K562 (cell line): ENCODE data around the gene LEO1. TPM values are rescaled to one million over a fixed set of nuclear protein-coding genes. Genes with fewer than 3 reads are reported as not detected.

Experiments
- ATAC-seq: fragments of 200-7000 bp; cut with Tn5 transposase; 3 replicates; pipeline ENCODE4 v1.9.1; 2020; ENCODE audit warnings: moderate library complexity
- BruUV-seq: library from RNA; stranded (reverse); fragments of 400-500 nt; replicated peaks from 2 replicates; lab custom pipeline; 2021; lab: Mats Ljungman, UMichigan
- CTCF ChIA-PET: fragments of 300-600 bp; formaldehyde crosslinking; extraction: SDS; loops from one replicate; lab custom pipeline; 2021; ENCODE audit warnings: low intra/inter-chr PET ratio; lab: Yijun Ruan, JAX
- POLR2A ChIA-PET: fragments of 300-600, 350-650 bp; sonication (Branson Sonifier 250); formaldehyde crosslinking; extraction: SDS; loops from one replicate; lab custom pipeline; 2021; ENCODE audit warnings: antibody characterized with exemption, inconsistent platforms; lab: Yijun Ruan, JAX
- DNase-seq, 4 experiments: peaks; one replicate each; pipeline versions ENCODE4 v3.0.0 to v3.0.0-alpha.2; 2011 to 2018; ENCODE audit warnings: low spot score in 3 of 4, mixed read lengths in 3 of 4; ENCODE audit errors: extremely low read depth in 1 of 4
- FAIRE-seq: peaks from 2 replicates; lab custom pipeline; 2011; peaks lifted over from hg19 to GRCh38; lab: Jason Lieb, UNC
- H2AFZ ChIP-seq: 2 replicates; pipeline ENCODE4 v1.6.0; 2011; ENCODE audit warnings: low read depth, low read length, control low read depth, inconsistent platforms
- H3K27ac ChIP-seq: fragments of 200-600 bp; 3 replicates; pipeline ENCODE4 v1.8.0; 2011; ENCODE audit warnings: low read depth, mild to moderate bottlenecking, control low read depth, inconsistent platforms, low read length, moderate library complexity, mixed read lengths; ENCODE audit errors: extremely low read depth
- H3K27me3 ChIP-seq, 2 experiments: fragments of 300-600 bp in 1 of 2; 2 replicates in 1 of 2; 3 replicates in 1 of 2; pipeline versions ENCODE4 v1.6.0 to v1.8.0; 2011; ENCODE audit warnings: inconsistent platforms in 2 of 2, low read length in 2 of 2, mild to moderate bottlenecking in 1 of 2, mixed read lengths in 1 of 2, moderate library complexity in 1 of 2; ENCODE audit not compliant: control insufficient read depth in 2 of 2, insufficient read depth in 2 of 2
- H3K36me3 ChIP-seq: fragments of 300-600 bp; 3 replicates; pipeline ENCODE4 v1.8.0; 2011; ENCODE audit warnings: mild to moderate bottlenecking, low read length, inconsistent platforms; ENCODE audit not compliant: control insufficient read depth, insufficient read depth
- H3K4me1 ChIP-seq, 2 experiments: fragments of 200-600 bp in 1 of 2; replicated peaks in 1 of 2; 2 replicates in 1 of 2; 3 replicates in 1 of 2; pipeline versions ENCODE4 v1.5.1 to v1.8.0; 2011; ENCODE audit warnings: inconsistent platforms in 2 of 2, low read length in 2 of 2, mild to moderate bottlenecking in 1 of 2, mixed read lengths in 1 of 2, moderate library complexity in 1 of 2; ENCODE audit not compliant: control insufficient read depth in 2 of 2, insufficient read depth in 2 of 2
- H3K4me2 ChIP-seq: 2 replicates; pipeline ENCODE4 v1.6.1; 2011; ENCODE audit warnings: low read length, control low read depth, inconsistent platforms, mixed read lengths; ENCODE audit not compliant: insufficient read depth
- H3K4me3 ChIP-seq: fragments of 200-600 bp; sonication (generic), shearing (Covaris generic); 2 replicates; pipeline ENCODE4 v1.5.1; 2016; ENCODE audit warnings: control low read depth, inconsistent platforms
- H3K79me2 ChIP-seq: fragments of 200-600 bp; 3 replicates; pipeline ENCODE4 v1.8.0; 2011; ENCODE audit warnings: low read length, inconsistent platforms; ENCODE audit not compliant: control insufficient read depth, insufficient read depth
- H3K9ac ChIP-seq, 2 experiments: 2 replicates each; pipeline versions ENCODE4 v1.6.0 to v1.6.1; 2011; ENCODE audit warnings: low read depth in 2 of 2, low read length in 2 of 2, control low read depth in 1 of 2, inconsistent platforms in 1 of 2, mild to moderate bottlenecking in 1 of 2, mixed read lengths in 1 of 2; ENCODE audit not compliant: insufficient read depth in 1 of 2
- H3K9me1 ChIP-seq: one replicate; pipeline ENCODE4 v1.6.0; 2011; ENCODE audit warnings: inconsistent platforms, mild to moderate bottlenecking, low read length, moderate library complexity; ENCODE audit not compliant: control insufficient read depth, insufficient read depth
- H3K9me3 ChIP-seq: replicated peaks from 2 replicates; pipeline ENCODE4 v1.5.1; 2011; ENCODE audit warnings: low read depth, low read length, inconsistent platforms; ENCODE audit not compliant: control insufficient read depth, insufficient read depth
- H4K20me1 ChIP-seq: replicated peaks from 2 replicates; pipeline ENCODE4 v1.6.1; 2011; ENCODE audit warnings: low read length, inconsistent platforms, mixed read lengths; ENCODE audit not compliant: control insufficient read depth, insufficient read depth
- ASH1L ChIP-seq: fragments of 450-650 bp; IDR thresholded peaks from 2 replicates; pipeline ENCODE4 v1.6.1; 2018; ENCODE audit warnings: borderline replicate concordance, mild to moderate bottlenecking, low read depth; ENCODE audit not compliant: partially characterized antibody
- GATAD2A ChIP-seq: fragments of 450-650 bp; IDR thresholded peaks from 2 replicates; pipeline ENCODE4 v1.6.1; 2017
- HDAC3 ChIP-seq: fragments of 450-650 bp; IDR thresholded peaks from 2 replicates; pipeline ENCODE4 v1.6.1; 2018; ENCODE audit warnings: borderline replicate concordance, mild to moderate bottlenecking, moderate library complexity; ENCODE audit not compliant: partially characterized antibody
- HNRNPUL1 ChIP-seq: fragments of 200-400 bp; formaldehyde crosslinking; IDR thresholded peaks from 2 replicates; pipeline ENCODE4 v1.6.1; 2017; ENCODE audit warnings: low read length
- HSF4 ChIP-seq: fragments of 250-450 bp; sonication (Bioruptor Pico); IDR thresholded peaks from 2 replicates; pipeline ENCODE4 v2.1.2; 2022; ENCODE audit warnings: mild to moderate bottlenecking, moderate library complexity, borderline replicate concordance
- KDM2B ChIP-seq: fragments of 250-450 bp; sonication (Bioruptor Pico); IDR thresholded peaks from 2 replicates; pipeline ENCODE4 v1.8.0; 2021; ENCODE audit warnings: mild to moderate bottlenecking, moderate library complexity
- PHB2 ChIP-seq: fragments of 450-650 bp; IDR thresholded peaks from 2 replicates; pipeline ENCODE4 v1.6.1; 2017; ENCODE audit warnings: low read depth
- RCOR1 ChIP-seq, 2 experiments: IDR thresholded peaks; 2 replicates each; pipeline ENCODE4 v1.6.1; 2012; ENCODE audit warnings: low read depth in 2 of 2, low read length in 2 of 2, borderline replicate concordance in 1 of 2, improper control_type of control experiment in 1 of 2
- SNRNP70 ChIP-seq: fragments of 200-400 bp; formaldehyde crosslinking; optimal IDR thresholded peaks from 2 replicates; pipeline ENCODE3; 2017; ENCODE audit warnings: low read depth, low read length
- ZFP30 ChIP-seq: fragments of 250-450 bp; sonication (Bioruptor Pico); IDR thresholded peaks from 2 replicates; pipeline ENCODE4 v1.8.0; 2022; ENCODE audit warnings: moderate library complexity, mild to moderate bottlenecking, inconsistent platforms, borderline replicate concordance
- ZNF165 ChIP-seq: fragments of 250-450 bp; sonication (Bioruptor Pico); IDR thresholded peaks from 2 replicates; pipeline ENCODE4 v1.4.0; 2020; ENCODE audit warnings: borderline replicate concordance
- ZNF174 ChIP-seq: fragments of 250-450 bp; sonication (Bioruptor Pico); IDR thresholded peaks from 2 replicates; pipeline ENCODE4 v1.4.0; 2020; ENCODE audit warnings: mild to moderate bottlenecking
- WGBS: fragments of 100-300 bp; shearing (Covaris generic); methylation state at CpG from one replicate; pipeline ENCODE4 v1.1.6; 2016; ENCODE audit warnings: low coverage, mixed read lengths; ENCODE audit not compliant: insufficient coverage; ENCODE audit errors: missing lambda C conversion rate; 5-methylcytosine and 5-hydroxymethylcytosine counted together
- in situ Hi-C: fragments of 300-500 bp; cut with MboI; formaldehyde crosslinking; loops from 4 replicates; pipeline ENCODE4 v1.15.0; 2018; ENCODE audit warnings: inconsistent platforms, mixed read lengths
- intact Hi-C: fragments of 100-400 bp; cut with micrococcal nuclease; formaldehyde crosslinking; loops from 2 replicates; pipeline ENCODE4 v1.14.2; 2022
- polyA plus RNA-seq, 8 experiments: library from polyadenylated mRNA; depleted of rRNA in 4 of 8; stranded (reverse) in 5 of 8; unstranded in 3 of 8; fragments of >200 nt; fragmentation: Nextera tagmentation in 2 of 8; fragmentation: Illumina TruSeq in 1 of 8; extraction: Ambion mirVana in 2 of 8; extraction: Trizol in 1 of 8; gene quantifications; 2 replicates each; pipeline versions ENCODE4 v1.2.1 to v1.2.3, GENCODE V29; 2011 to 2014; ENCODE audit warnings: inconsistent platforms in 1 of 8, missing spikeins in 1 of 8
- total RNA-seq, 7 experiments: library from RNA; depleted of rRNA in 6 of 7; stranded (reverse); fragments of >200 nt in 6 of 7; fragmentation: Illumina TruSeq in 2 of 7; extraction: Trizol in 2 of 7; gene quantifications; 2 replicates each; pipeline versions ENCODE4 v1.2.1 to v1.2.3, GENCODE V29; 2011 to 2021; ENCODE audit warnings: low replicate concordance in 1 of 7
- TF ChIP-seq, protein P1 (sequence below): IDR thresholded peaks from 2 replicates; pipeline ENCODE4 v1.6.1; 2014; ENCODE audit warnings: antibody characterized with exemption
- TF ChIP-seq, protein P2 (sequence below): sonication (generic); formaldehyde crosslinking; IDR thresholded peaks from 2 replicates; pipeline ENCODE4 v1.8.1; 2022; ENCODE audit warnings: missing genetic modification reagents
- TF ChIP-seq, protein P3 (sequence below): sonication (generic); formaldehyde crosslinking; IDR thresholded peaks from 2 replicates; pipeline ENCODE4 v1.8.0; 2023; ENCODE audit warnings: mild to moderate bottlenecking, missing genetic modification reagents

The LEO1 gene
- total and polyA plus RNA-seq, 9 of the 15 experiments (the other 6 are each of a cell fraction or from before 2014, with no cell fraction given), result 8.4 to 48.3 (median 37.9) TPM

GRCh38 chr15:51982013-51982769, 10.6 kb upstream of the LEO1 start:
- FAIRE-seq, result peak; percentile 64
- TF ChIP-seq ZFP30 (CRISPR knock-in tag), result no peak
- no peak for TF ChIP-seq ZNF165 (CRISPR knock-in tag)
- TF ChIP-seq GATAD2A, result no peak
- no peak for TF ChIP-seq ASH1L
- no peak for TF ChIP-seq HNRNPUL1
- TF ChIP-seq, protein P1, sequence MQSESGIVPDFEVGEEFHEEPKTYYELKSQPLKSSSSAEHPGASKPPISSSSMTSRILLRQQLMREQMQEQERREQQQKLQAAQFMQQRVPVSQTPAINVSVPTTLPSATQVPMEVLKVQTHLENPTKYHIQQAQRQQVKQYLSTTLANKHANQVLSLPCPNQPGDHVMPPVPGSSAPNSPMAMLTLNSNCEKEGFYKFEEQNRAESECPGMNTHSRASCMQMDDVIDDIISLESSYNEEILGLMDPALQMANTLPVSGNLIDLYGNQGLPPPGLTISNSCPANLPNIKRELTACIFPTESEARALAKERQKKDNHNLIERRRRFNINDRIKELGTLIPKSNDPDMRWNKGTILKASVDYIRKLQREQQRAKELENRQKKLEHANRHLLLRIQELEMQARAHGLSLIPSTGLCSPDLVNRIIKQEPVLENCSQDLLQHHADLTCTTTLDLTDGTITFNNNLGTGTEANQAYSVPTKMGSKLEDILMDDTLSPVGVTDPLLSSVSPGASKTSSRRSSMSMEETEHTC, result no peak
- TF ChIP-seq HDAC3, result no peak
- no peak for TF ChIP-seq PHB2
- TF ChIP-seq, protein P2, sequence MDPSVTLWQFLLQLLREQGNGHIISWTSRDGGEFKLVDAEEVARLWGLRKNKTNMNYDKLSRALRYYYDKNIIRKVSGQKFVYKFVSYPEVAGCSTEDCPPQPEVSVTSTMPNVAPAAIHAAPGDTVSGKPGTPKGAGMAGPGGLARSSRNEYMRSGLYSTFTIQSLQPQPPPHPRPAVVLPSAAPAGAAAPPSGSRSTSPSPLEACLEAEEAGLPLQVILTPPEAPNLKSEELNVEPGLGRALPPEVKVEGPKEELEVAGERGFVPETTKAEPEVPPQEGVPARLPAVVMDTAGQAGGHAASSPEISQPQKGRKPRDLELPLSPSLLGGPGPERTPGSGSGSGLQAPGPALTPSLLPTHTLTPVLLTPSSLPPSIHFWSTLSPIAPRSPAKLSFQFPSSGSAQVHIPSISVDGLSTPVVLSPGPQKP (CRISPR knock-in tag), result no peak
- no peak for TF ChIP-seq HSF4 (CRISPR knock-in tag)
- TF ChIP-seq, protein P3, sequence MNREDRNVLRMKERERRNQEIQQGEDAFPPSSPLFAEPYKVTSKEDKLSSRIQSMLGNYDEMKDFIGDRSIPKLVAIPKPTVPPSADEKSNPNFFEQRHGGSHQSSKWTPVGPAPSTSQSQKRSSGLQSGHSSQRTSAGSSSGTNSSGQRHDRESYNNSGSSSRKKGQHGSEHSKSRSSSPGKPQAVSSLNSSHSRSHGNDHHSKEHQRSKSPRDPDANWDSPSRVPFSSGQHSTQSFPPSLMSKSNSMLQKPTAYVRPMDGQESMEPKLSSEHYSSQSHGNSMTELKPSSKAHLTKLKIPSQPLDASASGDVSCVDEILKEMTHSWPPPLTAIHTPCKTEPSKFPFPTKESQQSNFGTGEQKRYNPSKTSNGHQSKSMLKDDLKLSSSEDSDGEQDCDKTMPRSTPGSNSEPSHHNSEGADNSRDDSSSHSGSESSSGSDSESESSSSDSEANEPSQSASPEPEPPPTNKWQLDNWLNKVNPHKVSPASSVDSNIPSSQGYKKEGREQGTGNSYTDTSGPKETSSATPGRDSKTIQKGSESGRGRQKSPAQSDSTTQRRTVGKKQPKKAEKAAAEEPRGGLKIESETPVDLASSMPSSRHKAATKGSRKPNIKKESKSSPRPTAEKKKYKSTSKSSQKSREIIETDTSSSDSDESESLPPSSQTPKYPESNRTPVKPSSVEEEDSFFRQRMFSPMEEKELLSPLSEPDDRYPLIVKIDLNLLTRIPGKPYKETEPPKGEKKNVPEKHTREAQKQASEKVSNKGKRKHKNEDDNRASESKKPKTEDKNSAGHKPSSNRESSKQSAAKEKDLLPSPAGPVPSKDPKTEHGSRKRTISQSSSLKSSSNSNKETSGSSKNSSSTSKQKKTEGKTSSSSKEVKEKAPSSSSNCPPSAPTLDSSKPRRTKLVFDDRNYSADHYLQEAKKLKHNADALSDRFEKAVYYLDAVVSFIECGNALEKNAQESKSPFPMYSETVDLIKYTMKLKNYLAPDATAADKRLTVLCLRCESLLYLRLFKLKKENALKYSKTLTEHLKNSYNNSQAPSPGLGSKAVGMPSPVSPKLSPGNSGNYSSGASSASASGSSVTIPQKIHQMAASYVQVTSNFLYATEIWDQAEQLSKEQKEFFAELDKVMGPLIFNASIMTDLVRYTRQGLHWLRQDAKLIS (CRISPR knock-in tag), result 0 out of 2 replicates have a peak, but pooled peaks have one; percentile 50
- no peak for TF ChIP-seq ZNF174 (CRISPR knock-in tag)
- TF ChIP-seq KDM2B, result no peak
- no peak for TF ChIP-seq SNRNP70
- no peak; a peak in 1 of 4 replicates for TF ChIP-seq RCOR1 (IDR thresholded peaks at IDR 0.05; ENCODE audit: borderline replicate concordance in 1 of 2, low read depth in 2 of 2, low read length in 2 of 2)

More at GRCh38 chr15:51982013-51982769, 10.6 kb upstream of the LEO1 start:
- H3K4me3 ChIP-seq, result no peak overlapping the region
- 5% methylated on average over 7 of the region's 7 CpGs for WGBS
- DNase-seq (peak in 2 of 4 experiments; percentile 57 to 67), ATAC-seq (peak; percentile 93)
- H3K36me3 ChIP-seq, result no peaks in the 10 kb centered on the region
- H3K79me2 ChIP-seq, result no peaks in the 10 kb centered on the region
- no TSS peak for BruUV-seq
- H3K27ac ChIP-seq, result peak overlapping the region; percentile 65
- H3K27me3 ChIP-seq, result no peaks in the 10 kb centered on the region
- no peaks in the 10 kb centered on the region for H3K9me1 ChIP-seq
- H4K20me1 ChIP-seq, result no peaks in the 10 kb centered on the region
- ChIA-PET POLR2A (interaction anchor here (0.8 to 1.5 kb wide), 4 partner anchors 11 to 37 kb away, joined by 3 to 32 read pairs (median 4); partner anchors contain the start of gene LEO1), CTCF (interaction anchor here (0.7 to 1.8 kb wide), 6 partner anchors 95 to 246 kb away, joined by 3 to 9 read pairs (median 3); no protein-coding TSS in a partner anchor)
- peaks cover 8 to 12% of the 10 kb centered on the region in 2 experiments for H3K4me1 ChIP-seq
- peak overlapping the region; percentile 52 for H2AFZ ChIP-seq
- in situ Hi-C loops, result no loop called here
- peak overlapping the region; percentile 57 to 72; a peak in 3 of 4 replicates for H3K9ac ChIP-seq
- peak overlapping the region; percentile 52 for H3K4me2 ChIP-seq
- no peaks in the 10 kb centered on the region for H3K9me3 ChIP-seq
- intact Hi-C loops, result loop anchor here (1.0 to 2.0 kb wide), 4 partner anchors 39 to 226 kb away; no protein-coding TSS in a partner anchor
